Stimulated activated CD4-positive, alpha-beta T cell treated with anti-CD3 and anti-CD28 coated beads, TNF-alpha, amount 100 ng/mL, for 4 hours (primary cell): Measurements from ENCODE around the gene INPP5K.

Experiments used
- DNase-seq, 3 experiments: peaks; one replicate each; pipeline ENCODE4 v3.0.0-alpha.2; 2020; ENCODE audit warnings: low read depth in 3 of 3

INPP5K gene

DNA sequence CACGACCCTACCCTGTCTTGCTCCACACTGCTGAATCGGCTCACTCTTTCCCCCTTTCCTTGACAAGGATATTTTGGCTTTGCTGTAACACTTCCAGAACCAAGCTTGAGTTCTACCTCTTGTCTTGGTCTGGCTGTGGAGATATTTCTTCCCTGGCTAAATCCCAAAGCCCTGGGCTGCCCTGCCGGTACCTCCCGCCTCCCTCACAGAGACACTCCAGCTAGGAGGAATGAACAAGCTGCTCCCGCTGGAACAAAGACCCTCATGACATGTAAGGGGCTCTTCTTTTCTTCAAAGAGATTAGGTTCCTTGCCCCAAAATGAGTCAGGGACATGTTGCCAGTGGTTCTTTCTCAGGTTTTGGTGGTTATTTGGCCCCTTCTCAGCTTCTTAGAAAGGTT is 10.8 kb downstream of the INPP5K start:
- no peak for DNase-seq

DNA sequence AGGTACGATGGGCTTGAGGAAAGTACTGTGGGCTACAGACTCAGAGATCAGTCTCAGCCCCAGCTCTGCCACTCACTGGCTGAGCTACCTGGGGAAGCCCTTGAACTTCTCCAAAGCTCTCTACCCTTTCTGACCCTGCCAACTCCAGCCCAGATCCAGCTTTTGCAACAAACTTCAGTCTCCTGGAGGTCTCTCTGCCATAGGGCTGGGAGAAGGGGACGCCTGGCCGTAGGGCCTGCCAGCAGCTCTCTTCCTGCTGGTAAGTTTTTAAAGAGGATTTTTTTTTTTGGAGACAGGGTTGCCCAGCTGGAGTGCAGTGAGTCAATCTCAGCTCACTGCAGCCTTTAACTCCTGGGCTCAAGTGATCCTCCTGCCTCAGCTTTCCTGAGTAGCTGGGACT is 11.5 kb downstream of the INPP5K start:
- DNase-seq, result no peak

DNA sequence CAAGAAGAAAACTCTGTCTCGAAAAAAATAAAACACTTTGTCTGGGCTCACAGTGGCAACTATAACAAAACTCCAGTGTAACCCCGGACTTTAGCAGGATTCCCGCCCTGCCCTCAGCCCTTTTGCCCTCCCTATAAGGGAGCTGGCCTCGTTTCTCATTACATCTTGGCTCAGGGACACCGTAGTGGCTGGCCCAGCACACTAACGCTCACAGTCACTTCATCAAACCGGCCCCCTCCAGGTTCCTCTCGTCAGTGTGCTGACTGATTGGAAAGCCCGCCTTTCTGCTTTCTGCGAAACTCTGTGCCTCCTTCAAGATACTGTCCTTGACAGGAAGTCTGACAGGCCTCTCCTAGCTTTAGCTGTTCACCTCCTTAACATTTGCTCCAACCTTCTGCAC is 12.7 kb downstream of the INPP5K start:
- no peak for DNase-seq

DNA sequence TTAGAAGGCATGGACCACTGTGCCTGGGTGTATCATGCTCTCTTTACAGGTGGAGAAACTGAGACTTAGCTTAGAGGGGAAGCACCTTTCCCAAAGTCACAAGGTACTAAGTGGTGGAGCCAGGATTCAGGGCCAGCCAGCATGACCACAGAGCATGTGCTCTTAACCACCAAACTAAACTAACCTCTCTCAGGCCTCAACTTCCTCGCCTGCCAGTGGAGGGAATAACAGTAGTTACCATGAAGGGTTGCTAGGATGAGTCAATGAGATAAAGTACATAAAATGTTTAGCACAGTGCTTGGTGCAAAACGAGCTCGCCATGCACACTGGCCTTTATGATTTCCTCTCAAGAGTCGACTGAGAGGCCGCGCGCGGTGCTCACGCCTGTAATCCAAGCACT is 17.5 kb downstream of the INPP5K start:
- no peak for DNase-seq

DNA sequence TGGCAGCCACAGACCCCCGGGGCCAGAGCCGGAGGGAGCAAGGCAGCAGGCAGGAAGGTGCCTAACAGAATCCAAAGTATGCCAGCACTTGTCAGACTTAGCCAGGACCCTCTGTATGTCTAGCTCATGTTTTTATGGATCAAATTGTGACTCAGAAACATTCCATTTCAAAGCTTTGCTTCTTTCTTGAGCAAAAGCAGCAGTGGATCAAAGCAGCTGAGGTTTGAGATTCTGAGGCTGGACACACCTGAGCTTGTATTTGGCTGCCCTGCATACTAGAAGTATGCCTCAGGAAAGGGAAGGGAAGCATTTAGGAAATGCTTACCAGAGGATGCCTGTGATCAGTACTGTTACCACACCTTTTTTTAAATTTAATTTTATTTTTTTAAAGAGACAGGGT is 18.2 kb downstream of the INPP5K start:
- no peak for DNase-seq

DNA sequence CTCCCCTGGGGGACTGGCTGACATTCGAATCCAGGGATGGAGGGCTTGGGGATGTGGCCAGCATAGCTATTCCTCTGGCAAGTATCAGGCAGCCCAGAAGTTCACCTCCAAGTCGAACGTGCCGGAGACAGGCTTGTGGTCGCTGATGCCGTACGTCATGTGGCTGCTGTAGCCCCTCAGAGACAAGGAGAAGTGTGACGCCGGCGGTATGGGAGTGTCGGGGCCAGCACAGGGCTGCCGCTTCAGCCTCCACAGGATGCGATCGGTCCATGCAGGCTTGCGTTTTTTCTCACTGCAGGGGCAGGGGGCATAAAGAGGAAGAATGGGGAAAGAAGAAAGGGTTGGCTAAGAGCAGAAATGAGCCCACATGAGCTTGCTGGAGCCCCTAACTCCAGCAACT is 18.6 kb downstream of the INPP5K start:
- no peak for DNase-seq

DNA sequence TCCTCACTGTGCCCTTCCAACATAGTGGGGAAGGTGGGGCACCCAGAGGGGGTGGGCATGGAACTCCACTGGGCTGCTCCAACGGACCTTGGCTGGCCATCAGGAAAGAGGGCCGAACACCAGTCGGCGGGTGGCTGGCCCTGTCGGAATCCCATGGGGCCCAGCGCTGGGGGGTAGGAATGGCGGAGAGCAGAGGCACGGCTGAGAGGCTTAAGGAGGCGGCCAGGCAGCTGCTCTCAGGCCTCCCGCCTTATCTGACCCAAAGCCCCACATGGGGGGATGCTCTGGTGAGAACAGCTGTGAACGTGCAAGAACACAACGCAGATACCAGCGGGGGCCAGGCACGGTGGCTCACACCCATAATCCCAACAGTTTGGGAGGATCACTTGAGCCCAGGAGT is 19.5 kb downstream of the INPP5K start:
- no peak for DNase-seq

DNA sequence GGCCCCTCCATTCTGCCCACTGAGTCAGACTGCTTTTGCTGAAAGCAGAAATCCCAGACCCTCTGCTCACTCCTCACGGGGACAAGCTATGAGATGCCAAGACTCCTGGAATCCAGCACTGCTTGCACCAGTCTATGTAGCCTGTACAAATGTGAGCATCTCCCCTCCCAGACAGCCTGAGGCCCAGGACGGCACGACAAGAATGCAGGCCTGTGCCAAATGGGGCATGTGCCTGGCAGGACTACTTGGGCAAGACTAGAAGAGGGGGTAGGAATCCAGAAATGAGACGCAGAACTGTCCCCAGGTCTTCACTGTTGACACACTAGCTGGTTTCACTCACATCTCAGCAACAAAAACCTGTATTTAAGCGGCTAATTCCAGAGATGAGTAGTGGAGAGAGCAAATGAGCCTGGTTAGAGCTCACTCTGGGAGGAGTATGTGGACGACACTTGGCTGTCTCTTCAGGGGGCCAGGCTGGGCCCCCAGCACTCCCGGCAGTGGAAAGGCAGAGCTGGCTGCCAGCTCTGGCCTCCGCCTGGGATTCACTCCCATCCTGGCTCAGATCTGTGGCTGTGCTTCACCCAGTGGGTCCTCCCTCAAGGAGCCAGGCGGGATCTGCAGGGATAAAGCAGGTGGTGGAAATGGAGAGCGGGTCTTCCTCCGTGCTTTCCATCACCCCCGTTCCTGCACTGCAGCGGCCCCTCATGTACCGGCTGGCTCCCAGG is 21.0 kb downstream of the INPP5K start:
- no peak for DNase-seq

DNA sequence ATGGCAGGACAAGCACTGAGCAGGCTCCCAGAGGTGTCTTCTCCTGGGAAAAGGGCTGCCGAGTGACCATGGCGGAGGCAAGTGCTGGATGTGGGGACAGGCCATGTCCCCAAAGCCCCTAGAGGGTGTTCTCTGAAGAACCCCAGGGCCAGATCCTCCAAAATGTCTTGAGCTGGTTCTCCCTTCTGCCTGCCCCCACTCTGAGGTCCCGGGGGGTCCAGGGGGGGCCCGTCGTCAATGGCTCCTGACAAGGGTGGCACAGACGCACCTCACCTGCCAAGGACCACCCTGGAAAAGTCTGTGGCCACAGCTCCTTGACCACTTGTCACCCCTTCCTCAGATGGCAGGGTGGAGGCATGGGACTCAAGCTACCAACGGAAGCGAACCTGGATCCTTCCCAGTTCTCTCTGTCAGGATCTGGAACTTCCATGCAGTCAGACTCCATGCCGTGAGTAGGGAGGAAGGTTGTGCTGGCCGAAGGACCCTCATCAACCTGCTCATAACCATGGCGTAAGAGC is 21.6 kb downstream of the INPP5K start:
- DNase-seq, result no peak

DNA sequence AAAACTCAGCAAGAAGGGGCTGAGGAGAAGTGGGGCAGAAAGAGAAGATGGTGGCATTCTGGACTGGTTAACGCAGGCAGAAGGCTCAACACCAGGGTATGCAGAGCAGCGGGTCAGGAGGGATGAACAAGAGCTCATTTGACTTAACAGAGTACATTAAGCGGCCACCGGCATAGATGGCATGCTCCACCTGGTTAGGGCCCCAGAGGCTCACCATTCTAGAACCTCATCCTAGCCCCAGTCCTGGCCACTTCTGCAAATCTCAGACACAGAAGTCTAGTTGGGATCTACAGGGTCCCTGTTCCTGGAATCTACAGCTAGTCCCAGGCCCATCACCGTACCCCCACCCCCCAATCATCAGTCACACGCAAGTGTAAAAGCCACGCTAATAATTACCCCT is 22.2 kb downstream of the INPP5K start:
- DNase-seq, result no peak

DNA sequence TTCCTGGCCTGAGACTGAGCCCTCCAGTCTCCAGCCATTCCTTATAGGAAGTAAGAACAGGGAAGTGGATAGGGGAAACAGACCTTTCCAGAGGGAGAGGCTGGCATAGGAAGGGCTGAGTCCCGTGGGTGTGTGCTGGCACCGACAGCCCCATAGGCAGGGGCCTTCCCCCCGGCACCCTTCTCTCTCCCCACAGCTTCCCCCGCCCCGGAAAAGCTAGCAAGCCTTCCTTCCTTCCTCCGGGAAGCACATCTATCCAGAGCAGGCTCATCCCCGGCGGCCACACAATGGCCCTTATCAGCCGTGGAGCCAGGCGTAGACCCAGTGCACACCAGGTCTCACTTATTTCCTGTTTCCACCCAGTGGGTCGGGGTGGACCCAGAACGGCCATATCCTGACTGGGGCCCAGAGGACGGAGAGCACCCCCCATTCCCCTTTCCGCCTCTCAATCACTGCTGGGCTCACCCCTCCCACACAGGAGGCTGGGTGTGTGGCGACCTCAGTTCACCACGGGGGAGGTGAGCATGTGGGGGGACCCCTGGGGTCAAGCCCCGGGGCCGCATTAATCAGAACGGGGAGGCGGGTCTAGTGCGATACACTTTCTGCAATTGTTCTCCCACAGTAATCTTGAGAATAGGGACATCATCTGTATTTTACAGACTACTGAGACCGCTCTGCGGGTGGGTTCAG is 23.0 kb downstream of the INPP5K start:
- no peak for DNase-seq

DNA sequence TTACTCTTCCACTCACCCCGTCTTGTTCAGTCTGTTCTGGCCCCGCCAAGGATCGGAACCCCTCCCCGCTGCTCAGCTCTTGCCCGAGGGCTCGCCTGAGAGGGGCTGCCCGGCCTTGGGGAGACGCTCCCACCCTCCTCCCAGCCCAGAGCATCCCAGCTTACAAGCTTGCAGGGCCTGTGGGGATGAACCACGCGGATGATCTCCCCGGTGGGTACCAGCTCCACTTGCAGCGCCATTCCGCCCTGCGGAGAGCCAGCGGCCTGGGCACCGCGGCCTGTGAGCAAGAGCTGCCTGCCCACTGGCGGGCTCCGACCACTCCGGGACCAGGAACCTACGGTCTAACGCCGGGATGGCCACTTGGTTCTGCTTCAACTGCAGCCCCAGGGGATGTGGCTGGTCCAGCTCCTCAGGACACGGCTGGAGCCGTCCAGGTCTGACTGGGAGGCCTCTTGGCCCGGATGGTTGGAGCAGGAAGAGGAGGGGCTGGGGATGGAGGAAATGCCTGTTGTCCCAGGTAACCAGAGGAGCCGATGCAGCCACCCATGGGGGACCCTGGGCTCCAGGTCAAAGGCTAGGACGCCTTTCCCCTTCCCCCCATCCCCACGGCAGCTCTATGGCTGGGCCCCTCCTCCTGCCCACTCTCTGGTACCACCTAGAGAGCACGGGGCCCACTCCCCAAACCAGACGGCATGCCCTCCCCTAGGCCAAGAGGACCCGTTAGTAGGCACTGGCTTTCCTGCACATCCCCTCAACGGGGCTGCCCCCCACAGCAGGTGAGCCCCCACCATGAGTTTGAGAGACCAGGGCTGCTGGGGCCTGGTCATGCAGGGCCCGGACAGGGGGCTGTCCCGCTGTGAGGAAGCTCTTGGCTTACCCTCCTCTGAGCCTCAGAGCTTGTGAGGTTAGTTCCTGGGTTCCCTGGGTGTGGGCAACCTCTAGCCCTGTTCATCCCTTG is 23.9 kb downstream of the INPP5K start, which contains the start of gene MYO1C:
TSS of gene MYO1C (minus strand) at position 438 of the 958 bp plus-strand sequence. CDS start at position 239, 199 bp downstream.
- no peak for DNase-seq

DNA sequence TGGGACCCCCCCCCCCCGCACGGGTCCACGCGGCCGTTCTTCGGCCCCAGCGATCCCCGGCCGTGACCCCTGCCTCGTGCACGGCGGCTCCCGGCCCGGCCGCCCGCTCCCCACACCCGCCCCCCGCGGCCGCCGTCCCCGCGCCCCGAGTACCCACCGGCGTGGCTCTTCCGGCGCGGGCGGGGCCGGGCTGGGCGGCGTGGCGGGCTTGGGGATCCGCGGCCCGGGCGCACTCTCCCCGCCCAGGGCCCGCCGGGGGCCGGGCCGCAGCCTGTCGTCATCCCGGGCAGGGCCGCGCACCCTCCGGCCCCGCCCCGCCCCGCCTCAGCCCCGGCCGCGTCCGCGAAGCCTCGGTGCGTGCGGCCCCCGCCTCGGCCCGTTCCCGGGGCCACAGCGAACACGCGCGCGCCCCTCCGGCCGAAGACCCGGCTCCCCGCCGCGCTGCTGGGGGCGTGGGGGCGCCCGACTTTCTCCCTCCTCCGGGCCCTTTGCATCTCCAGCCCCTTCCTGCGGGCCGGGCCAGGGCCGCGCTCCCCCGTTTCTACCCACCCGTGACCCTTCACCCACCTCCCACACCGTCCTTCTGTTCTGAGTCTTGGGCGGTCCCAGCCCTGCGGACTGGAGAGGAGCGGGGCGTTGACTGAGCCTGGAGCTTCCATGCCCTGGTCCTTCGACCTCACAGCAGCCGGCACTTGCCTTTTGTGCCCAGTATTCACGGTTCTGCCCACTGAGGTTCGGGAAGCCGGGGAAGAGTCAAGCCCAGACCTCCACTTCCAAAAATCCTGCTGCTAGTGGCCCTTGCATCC is 24.8 kb downstream of the INPP5K start:
- DNase-seq, result peak in 1 of 3 experiments; percentile 36

DNA sequence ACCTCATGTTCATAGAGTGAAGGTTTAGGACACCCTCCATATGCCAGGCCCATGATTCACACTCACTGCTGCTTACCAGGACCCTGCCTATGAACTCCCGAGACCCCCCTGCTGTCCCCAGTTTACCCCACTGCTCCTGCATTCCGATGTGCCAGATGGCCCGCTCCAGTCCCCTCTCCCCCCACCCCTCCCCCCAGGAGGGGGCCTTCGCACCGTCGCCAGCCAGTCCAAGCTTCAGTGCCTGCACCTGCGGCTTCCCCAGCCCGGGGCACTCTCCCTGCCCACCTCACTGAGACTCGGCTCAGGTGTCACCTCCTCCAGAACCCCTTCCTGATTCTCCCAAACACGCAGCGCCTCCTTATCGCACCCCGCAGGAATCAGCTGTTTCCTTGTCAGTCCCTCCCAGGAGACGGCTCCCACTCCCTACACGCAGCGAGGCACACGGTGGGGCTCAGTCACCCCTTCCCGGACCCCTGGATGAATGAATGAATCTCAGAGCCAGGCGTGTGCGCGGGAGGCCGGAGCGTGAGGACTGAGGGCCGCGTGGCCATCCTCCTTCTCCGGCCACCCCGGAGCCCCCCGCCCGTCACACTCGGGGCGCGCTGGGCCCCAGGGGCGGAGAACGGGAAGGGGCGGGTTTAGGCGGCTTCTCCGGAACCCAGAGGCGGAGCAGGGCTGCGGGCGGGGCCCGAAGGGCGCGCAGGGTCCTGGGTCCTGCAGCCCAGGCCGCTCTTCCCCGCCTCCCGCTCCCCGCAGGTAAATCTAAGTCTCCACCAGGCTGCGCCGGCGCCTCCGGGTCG is 25.6 kb downstream of the INPP5K start:
- DNase-seq, result peak in 2 of 3 experiments; percentile 49 to 50

DNA sequence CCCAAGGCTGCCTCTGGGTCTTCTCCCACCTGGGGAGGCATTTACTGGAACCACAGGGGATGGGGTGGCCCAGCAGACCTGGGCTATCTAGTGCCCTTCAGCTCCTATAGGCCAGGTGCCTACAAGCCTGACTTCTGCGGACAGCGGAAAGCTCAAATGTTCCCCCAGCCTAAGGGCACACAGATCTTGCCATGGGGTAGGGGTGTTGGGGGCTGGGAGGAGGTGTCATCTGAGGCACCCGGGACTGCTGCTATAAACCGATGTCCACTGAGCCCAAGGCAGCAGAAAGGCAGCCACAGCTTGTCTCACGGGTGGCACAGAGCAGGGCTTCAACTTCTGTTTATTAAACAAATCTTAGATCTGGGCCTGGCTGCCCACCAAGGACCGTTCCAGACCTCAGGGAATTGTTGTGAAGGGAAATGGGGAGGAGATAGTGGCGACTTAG is 27.6 kb downstream of the INPP5K start:
- DNase-seq, result no peak

DNA sequence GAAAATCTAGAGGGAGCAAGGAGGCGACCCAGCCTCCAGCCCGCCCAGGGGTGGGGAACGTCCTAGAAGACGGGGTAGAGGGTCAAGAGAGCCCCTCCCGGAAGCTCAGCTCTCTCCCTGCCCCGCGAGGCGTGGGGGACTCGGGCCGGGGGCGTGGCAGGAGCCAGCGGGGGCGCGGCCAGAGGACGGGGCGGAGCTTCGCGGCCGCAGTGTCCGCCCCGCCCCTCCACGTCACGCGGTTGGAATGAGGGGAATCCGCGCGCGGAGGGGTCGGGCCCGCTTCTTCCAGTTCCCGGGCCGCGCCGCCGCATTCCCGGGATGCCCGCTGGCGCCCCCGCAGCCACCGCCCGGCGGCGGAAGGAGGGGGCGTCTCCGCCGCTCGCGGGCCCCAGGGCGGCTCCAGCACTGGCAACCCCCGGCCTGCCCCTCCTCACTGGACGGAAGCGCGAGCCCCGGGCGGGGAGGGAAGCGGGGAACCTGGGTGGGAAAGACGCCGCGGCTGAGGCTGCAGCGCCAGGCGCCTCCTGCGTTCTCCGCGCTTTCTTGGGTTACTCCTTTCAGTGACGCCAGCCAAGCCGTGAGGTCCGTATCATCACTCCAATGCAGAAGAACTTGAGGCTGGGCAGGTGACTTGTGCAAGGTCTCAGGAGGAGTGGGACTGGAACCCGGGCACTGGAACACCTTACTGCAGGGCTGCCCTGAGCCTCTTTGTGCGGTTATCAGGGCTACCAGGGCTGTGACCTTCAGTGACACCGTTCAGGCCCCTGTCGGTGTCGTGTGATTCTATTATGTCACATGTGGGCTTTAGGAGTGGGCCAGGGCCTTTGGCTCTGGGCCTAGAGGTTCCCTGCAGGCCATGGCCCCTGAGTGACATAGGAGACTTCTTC is 28.2 kb downstream of the INPP5K start:
- peak; percentile 49 to 55 (median 53) for DNase-seq

DNA sequence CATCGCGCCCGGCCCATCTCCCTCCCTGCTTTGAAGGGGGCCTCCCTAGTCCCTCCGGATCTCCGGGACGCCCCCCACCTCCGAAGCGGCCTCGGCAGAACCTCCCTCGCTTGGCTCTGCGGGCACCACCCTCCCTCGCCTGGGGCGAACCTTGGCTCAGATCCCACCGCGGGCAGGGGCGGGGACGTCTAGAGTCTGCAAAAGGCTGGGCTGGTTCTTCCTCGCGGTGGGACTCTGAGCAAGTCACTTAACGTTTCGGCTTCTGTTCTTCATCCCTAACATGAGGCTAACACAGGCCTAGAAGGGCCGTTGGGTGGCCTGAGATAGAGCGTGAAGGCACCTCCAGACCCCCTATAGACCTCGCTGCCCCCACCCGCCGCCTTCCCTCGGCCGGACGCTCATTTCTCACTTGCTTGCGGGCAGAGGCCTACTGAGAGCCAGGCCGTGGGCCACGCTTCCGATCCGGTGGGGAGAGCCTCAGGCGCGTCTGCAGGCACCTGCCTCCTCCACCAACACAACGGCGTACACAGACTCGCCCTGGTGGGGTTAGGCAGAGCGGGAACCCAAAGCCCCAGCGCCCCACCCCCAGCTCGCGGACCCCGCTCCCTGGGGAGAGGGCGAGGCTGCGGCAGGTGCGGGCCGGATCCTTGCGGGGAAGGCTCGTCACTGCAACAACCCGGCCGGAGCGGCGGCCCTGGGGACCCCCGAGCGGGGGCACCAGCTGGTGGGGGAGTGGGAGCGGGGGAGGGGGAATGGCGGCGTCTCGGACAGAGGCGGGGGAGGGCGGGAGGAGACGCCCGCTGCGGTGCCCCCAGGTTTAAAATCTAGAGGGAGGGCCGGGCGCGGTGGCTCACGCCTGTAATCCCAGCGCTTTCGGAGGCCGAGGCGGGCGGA is 29.4 kb downstream of the INPP5K start:
- DNase-seq, result peak; percentile 55 to 67 (median 65)
